HG02840 (cell line): ENCODE measurements around the gene CCDC142.
A peak's percentile ranks its signal among the peaks of the same experiment; 100 is the strongest.
"Not testable (repeated sequence)": the region's sequence is repeated elsewhere in the genome, so short reads cannot be mapped to it uniquely, and the experiment has no call there.

Source experiments
- ATAC-seq: cut with Tn5 transposase; IDR thresholded peaks from one replicate; pipeline ENCODE4 v1.9.1; 2021; ENCODE audit warnings: mild to moderate bottlenecking, moderate library complexity, moderate number of reproducible peaks; ENCODE audit not compliant: unreplicated experiment, low FRiP score

The CCDC142 gene

DNA sequence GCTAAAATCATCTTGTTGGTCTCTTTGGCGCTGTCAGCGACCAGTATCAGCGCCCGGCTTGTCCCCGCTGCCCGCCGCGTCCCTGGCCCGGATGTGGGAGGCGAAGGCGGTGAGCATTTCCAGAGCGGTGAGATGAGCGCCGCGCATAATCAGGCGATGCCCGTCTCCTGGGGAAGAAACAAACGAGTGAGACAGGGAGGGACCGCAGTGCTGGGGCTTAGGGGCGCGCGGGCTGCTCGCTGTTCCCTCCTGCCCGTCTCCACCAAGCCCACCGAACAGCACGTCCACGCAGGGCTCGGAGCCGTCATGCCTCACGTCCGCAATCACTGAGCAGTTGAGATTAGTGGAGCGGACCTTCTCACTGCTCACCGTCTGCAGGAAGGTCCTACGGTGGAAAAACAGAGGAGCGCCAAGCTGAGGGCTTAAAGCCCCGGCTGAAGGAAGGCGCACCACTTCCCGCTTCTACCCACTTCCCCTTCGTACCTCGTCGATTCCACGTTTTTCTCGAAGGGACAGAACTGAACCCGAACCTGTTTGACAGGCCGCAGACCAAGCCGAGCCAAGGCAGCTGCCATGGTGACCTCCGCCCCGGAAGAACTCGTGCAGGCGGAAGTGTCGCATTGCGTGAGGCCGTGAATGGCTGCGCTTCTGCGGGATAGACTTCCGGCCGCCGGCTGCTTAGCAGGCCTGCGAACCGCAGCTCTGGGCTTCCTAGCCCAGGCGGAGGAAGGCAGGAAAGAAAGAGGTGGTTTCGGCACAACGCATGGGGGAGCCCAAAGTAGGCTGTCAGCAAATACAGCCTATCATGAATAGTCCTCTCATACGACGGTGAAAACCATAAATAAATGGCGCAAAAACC lies 10.5 kb downstream of the CCDC142 start, which contains the start of gene MRPL53:
MRPL53 (minus strand) TSS at position 595 of the 859 bp plus-strand sequence; CDS start at position 575, 20 bp downstream.
- ATAC-seq = peak; percentile 83

DNA sequence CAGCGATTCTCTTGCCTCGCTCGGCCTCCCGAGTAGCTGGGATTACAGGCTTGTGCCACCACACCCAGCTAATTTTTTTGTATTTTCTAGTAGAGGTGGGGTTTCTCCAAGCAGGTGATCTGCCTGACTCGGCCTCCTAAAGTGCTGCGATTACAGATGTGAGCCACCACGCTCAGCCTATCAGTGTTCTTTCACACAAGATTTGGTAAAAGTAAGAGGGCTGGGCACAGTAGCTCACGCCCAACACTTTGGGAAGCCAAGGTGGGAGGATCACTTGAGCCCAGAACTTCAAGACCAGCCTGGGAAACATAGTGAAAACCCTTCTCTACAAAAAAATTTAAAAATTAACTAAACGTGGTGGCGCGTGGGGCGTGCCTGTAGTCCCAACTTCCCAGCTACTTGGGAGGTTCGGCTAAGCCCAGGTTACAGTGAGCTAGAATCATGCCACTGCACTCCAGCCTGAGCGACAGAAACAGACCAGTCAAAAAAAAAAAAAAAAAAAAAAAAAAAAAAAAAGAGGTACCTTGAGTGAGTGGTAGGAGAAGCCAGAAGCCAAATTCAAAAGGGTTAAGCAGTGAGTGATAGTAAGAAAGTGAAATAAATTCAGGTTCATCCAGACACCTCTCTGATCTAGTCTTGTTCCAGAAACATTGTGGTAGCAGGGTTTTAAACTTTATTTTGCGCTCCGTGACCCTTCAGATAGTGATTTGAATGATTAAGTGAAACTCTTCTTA lies 11.3 kb downstream of the CCDC142 start:
- no peak for ATAC-seq

DNA sequence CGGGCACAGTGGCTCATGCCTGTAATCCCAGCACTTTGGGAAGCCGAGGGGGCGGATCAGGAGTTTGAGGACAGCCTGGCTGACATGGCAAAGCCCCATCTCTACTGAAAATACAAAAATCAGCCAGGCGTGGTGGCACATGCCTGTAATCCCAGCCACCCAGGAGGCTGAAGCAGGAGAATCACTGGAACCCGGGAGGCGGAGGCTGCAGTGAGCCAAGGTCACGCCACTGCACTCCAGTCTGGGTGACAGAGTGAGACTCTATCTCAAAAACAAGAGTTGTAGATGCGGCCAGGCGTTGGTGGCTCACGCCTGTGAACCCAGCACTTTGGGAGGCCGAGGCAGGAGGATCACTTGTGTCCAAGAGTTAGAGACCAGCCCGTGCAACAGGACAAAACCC lies 12.1 kb downstream of the CCDC142 start:
- not testable (repeated sequence) for ATAC-seq

DNA sequence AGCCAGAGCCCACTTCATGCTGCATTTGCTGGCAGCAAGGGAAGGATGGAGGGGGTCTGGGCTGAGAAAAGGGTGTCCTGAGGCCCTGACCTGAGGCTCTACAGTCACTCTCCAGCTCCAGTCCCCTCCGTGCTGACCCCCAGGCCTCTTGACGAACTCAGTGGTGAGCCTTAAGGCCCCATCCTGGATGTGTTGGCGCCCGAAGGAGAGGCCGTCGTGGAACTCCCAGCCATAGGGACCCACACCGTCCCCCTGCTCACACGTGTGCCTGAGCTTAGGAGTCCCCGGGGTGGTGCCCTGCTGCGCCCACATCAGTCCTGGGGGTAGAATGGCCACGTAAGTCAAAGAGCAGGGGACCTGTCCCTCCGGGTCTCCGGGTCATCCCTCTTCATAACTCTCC lies 18.4 kb downstream of the CCDC142 start:
- no peak for ATAC-seq

DNA sequence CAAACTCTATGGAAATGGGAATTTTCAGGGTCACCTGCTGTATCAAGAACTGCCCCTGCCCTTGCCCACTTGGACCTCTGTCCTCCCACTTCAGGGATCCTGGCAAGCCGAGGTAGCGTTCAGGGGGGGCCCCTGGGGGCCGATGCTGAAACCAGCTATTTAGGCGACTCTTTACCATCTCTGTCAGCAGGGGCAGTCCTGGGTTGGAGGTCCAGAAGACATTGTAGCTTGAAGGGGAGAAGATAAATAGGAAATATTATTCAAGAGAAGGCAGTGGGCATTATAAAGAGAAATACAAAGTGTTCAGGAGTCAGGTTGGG lies 20.1 kb downstream of the CCDC142 start:
- no peak for ATAC-seq

DNA sequence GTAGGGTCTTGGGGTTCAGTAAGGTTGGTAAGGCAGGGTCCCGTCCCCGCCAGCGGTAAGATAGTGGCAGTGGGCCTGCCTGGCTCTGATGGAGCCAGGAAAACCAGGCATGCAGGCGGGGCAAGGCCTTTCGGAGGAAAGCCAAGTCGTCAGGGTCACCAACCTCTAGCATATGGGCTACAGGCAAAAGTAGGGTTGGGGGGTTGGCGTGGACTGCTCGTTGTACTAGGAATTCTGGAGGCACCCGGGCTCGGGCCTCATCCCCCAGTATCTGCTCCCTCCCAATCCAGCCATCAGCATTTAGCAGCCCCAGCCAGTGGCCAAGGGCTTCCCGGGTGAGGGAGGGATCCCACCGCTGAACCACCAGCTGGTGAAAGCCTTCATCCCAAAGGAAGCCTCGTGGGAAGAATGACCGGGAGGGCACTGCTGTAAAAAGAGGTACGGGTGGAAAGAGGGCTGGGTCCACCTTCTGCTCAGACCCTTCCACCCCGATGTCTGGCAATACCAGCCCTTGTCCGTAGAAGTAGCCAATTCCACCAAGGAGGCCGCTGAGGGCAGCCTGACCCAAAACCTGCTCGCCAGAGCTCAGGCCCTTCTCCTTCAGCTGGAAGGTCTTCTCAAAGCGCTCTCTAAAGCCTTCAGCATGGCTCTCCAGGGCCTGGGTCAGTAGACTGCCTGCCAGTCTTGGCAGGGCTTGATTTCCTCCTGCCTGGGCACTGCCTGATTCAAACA lies 20.6 kb downstream of the CCDC142 start:
- ATAC-seq = no peak

DNA sequence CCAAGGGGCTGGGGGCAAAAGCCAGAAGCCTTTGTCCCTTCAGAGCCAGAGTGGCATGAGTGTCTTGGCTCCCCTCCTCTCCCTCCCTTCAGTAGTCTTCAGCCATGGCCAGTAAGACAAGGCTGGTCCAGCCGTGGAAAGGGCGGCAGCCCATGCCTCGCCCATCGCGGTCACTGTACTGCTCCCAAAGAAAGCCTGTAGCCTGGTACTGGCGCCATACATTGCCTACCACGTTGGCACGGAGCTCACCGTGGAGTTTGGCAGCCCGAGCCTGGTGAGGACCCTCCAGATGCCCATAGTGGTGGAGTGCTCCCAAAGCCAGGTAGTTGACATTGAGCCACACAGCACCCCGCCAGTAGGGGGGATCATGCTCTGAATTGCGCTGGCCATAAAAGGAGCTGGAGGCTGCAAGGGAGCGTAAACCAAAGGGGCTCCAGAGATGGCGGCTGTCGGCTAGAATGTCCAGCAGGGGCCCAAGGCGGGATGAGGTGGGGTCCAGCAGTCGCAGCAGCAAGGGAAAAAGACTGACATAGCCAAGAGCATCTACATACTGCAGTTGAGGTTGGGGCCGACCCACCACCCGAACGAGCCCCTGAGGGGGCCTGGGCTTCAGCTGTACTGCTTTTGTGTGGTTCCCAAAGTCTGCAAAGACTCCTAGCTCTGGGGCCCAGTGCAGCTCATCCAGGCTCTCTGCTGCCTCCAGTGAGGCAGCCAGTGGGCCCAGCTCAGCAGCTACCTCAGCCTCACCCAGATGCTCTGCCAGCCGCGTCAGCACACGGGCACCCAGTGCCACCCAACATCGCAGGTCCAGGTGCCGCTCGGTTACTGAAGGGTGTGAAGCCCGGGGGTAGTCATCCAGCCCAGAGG lies 21.4 kb downstream of the CCDC142 start:
- no peak for ATAC-seq

DNA sequence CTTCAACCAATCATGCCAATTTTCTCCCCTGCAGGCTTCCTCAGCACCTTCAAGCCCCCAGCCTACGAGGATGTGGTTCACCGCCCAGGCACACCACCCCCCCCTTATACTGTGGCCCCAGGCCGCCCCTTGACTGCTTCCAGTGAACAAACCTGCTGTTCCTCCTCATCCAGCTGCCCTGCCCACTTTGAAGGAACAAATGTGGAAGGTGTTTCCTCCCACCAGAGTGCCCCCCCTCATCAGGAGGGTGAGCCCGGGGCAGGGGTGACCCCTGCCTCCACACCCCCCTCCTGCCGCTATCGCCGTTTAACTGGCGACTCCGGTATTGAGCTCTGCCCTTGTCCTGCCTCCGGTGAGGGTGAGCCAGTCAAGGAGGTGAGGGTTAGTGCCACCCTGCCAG lies 22.6 kb downstream of the CCDC142 start:
- ATAC-seq = not testable (repeated sequence)

DNA sequence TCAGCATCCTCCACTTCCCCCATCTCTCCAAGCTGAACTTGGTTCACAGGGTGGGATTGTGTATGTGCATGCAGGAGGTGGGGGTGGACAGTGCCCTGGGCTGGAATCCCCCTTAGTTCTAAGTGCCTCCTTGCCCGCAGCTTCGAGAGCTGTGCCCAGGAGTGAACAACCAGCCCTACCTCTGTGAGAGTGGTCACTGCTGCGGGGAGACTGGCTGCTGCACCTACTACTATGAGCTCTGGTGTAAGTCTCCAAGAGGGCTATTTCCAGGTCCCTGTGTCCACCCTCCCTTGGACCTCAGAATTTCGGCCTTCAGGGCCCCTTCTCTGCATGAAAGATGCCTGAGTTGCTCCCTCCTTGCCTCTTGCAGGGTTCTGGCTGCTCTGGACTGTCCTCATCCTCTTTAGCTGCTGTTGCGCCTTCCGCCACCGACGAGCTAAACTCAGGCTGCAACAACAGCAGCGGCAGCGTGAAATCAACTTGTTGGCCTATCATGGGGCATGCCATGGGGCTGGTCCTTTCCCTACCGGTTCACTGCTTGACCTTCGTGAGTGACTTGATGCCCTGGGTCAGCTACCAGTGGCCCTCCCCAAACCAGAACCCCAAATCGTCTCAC lies 23.2 kb downstream of the CCDC142 start:
- not testable (repeated sequence) for ATAC-seq

DNA sequence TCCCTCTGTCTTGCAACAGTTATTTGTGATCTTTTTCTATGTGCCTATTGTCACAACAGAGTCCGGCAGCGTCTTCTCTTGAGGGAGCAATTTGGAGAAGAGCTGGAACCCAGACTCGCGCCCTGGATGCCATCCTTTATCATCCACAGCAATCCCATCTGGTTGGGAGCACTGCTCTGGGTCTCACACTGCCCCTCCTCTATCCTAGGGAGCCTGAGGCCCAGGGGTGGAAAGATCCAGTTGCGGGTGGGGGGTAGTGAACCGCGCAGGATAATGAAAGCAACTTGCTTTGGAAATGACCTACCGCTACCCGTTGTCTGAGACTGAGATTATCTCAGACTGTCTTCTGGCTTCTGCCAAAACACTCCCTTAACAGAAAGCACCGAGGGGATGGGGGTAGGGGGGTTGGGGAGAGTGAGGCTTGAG lies 23.8 kb downstream of the CCDC142 start:
- ATAC-seq = no peak

DNA sequence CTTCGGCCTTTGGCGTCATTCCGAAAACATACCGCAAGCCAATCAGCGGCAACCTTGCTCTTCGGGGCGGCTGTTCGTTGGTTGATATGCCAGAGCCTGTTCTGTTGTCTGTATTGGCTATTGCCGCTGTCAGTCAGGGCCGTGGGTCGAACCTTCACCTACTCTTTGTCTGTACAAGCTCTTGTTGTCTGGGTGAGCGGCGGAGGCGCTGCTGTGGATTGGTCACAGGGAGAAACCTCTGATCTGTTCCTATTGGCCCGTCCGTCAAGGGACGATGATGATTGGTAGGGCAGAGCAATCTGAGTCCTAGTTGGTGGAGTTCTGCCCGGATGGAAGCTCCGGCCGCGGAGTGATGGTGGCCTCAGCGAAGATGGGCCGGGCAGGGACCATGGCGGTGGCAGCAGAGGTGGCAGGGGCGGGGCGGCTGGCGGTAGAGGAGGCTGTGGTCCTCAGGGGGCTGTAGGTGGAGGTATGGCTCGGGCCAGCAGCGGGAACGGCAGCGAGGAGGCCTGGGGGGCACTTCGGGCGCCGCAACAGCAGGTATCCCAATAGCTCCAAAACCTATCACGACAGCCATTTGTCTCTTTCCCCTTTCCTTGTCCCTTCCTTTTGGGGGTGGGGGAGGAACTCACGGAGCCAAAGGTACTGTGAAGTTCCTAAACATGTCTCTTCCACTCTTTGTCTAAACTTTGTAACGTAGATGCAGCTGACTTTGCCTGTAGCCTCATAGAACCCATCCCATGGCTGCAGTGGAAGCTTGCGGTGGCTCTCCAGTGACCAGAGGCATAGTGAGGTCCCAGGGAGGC lies 24.5 kb downstream of the CCDC142 start, which contains the start of gene WBP1:
WBP1 (plus strand) TSS at position 307 of the 806 bp plus-strand sequence; CDS start at position 472, 165 bp downstream.
- peak; percentile 85 for ATAC-seq

DNA sequence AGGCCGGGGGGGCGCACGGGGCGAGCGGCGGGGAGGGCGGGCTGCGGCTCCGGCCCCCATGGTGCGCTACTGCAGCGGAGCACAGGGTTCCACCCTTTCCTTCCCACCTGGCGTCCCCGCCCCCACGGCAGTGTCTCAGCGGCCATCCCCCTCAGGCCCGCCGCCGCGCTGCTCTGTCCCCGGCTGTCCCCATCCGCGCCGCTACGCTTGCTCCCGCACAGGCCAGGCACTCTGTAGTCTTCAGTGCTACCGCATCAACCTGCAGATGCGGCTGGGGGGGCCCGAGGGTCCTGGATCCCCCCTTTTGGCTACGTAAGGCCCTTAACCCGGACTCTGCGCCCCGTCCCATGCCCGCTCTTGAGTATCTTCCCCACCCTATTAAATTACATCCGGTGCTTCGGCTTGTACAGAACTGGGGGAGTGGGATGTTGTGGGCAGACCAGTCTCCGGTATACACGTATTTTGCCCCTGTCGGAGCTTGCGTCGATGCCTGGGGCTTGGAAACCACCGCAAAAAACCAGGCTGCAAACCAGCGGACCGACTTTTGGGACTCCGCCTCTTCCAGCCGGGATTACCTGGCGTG lies 25.2 kb downstream of the CCDC142 start:
- ATAC-seq = peak; percentile 28

DNA sequence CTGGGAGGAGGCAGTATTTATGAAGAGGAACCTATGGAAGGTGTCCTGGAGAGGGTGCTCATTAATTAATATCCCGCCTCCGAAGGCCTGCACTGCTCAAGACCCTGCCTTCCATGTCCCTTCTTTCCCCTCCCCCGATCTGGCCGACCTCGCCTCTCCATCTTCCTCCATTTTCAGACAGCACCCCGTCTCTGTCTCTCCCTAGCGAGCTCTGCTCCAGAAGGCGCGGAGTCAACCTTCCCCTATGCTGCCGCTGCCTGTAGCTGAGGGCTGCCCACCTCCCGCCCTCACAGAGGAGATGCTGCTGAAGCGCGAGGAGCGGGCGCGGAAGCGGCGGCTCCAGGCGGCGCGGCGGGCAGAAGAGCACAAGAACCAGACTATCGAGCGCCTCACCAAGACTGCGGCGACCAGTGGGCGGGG lies 25.7 kb downstream of the CCDC142 start:
- ATAC-seq = peak; percentile 0

DNA sequence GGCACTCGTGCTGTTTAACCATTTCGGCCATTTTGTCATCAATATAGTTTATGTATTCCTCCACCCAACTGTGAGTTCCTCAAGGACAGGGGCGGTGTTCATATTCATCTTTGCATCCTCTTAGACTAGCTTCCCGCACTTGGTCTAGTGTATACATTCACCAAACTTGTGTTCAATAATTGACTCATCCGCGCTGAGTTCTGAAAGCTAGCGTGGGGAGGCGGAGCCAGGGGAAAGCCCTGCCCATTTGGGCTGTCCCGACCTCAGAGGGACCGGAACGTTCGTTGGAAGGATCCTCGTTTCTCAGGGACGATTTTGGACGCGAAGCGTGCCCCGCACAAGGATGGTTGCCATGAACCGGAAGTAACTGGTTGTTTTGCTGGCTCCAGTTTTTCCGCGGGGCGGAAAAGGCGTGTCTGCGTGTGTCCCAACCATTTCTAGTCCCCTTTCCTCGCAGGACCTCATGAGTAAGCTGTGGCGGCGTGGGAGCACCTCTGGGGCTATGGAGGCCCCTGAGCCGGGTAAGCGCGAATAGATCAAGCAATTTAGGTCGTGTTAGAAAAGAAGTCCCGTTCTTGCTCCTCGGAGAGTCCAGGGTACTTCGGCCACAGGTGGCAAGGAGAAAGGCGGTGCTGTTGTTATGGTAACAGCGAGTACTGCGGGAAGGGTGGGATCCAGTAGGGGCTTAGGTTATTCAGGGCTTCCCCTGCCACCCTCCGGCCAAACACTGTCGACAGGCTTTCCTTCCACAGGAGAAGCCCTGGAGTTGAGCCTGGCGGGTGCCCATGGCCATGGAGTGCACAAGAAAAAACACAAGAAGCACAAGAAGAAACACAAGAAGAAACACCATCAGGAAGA lies 27.9 kb downstream of the CCDC142 start, which contains the start of gene INO80B:
INO80B (plus strand) TSS at position 434 of the 858 bp plus-strand sequence; CDS start at position 464, 30 bp downstream.
- peak; percentile 47 for ATAC-seq

DNA sequence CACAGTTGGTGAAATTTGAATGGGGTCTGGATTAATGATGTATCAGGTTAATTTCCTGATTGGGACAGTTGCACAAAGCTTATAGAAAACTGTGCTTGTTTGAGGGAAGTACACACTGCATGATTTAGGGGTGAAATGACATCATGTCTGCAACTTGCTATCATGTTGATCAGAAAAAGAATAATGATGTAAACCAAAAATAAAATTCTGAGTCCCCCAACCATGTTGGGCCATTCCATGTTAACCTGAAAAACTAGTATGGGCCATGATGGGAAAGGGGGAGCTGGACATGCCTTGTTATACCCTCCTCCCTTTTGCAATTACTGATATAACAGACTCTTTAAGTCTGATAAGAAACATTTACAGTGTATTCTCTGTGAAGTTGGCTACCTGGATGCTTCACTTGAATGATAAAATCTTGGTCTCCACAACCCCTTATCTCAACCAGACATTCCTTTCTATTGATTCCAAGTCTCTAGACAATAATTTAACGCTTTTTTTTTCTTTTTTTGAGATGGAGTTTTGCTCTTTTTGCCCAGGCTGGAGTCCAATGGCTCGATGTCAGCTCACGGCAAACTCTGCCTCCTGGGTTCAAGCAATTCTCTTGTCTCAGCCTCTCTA lies 32.1 kb downstream of the CCDC142 start:
- no peak for ATAC-seq

DNA sequence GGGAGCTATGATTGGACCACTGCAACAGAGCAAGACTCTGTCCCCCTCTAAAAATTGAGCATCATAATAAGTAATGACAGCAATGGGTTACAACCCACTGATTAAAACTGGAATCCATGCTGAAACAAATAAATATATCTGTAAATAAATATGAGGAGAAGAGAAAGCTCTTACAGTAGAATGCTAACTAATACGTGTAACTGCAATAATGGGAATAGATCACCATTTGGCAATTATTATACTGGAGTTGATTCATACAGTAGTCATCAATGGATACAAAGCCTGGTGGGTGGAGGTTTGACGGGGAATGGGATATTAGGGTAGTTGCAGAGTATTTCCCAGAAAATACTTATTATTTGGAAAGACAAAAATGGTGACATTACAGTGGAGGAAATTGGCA lies 34.0 kb downstream of the CCDC142 start:
- no peak for ATAC-seq
